ENCODE measurements around the gene TMEM187. TPM values are rescaled to one million over a fixed set of nuclear protein-coding genes. Genes with fewer than 3 reads are reported as not detected.

TMEM187 gene
- total and polyA plus RNA-seq, 8 donors: 3.9 to 13.5 (median 6.3) TPM

GRCh38 chrX:153981231-153981630 lies 8.7 kb downstream of the TMEM187 start:
- H3K27ac ChIP-seq: peak overlapping the region; percentile 33 to 80
- intact Hi-C loops (cut with DNase I): no loop called here
- H3K9me3 ChIP-seq: no peaks in the 10 kb centered on the region
- ATAC-seq: no peak
- TF ChIP-seq CTCF (IDR thresholded peaks at IDR 0.05): no peak
- H3K4me1 ChIP-seq: peaks cover 4 to 41% of the 10 kb centered on the region in 2 donors
- DNase-seq: no peak
- no peaks in the 10 kb centered on the region for H3K36me3 ChIP-seq
- H3K4me3 ChIP-seq: no peak overlapping the region
- H3K27me3 ChIP-seq: peaks cover 0 to 16% of the 10 kb centered on the region in 2 donors

- no peak for TF ChIP-seq CTCF (IDR thresholded peaks at IDR 0.05)
- Histone ChIP-seq H3K27ac (peak overlapping the region; percentile 33 to 80), H3K27me3 (peaks cover 0 to 16% of the 10 kb centered on the region in 2 donors), H3K4me3 (no peak overlapping the region), H3K9me3 (no peaks in the 10 kb centered on the region), H3K4me1 (peaks cover 4 to 41% of the 10 kb centered on the region in 2 donors), H3K36me3 (no peaks in the 10 kb centered on the region)
- DNase-seq: peak in 2 of 4 donors; percentile 73 to 86
- peak; percentile 43 for ATAC-seq
- intact Hi-C loops (cut with DNase I): no loop called here
Measured at GRCh38 chrX:153981771-153982533, 9.4 kb downstream of the TMEM187 start.

GRCh38 chrX:153983321-153983801 lies 10.8 kb downstream of the TMEM187 start:
- DNase-seq (no peak), ATAC-seq (no peak)
- intact Hi-C loops (cut with DNase I): no loop called here
- TF ChIP-seq CTCF (IDR thresholded peaks at IDR 0.05): no peak
- peaks cover 0 to 16% of the 10 kb centered on the region in 2 donors for H3K27me3 ChIP-seq
- peaks cover 4 to 41% of the 10 kb centered on the region in 2 donors for H3K4me1 ChIP-seq
- H3K27ac ChIP-seq: peak overlapping the region in 1 of 2 donors; percentile 80
- no peaks in the 10 kb centered on the region for H3K36me3 ChIP-seq
- no peak overlapping the region for H3K4me3 ChIP-seq
- H3K9me3 ChIP-seq: no peaks in the 10 kb centered on the region

- Histone ChIP-seq H3K36me3 (no peaks in the 10 kb centered on the region), H3K9me3 (no peaks in the 10 kb centered on the region), H3K27me3 (peaks cover 0 to 20% of the 10 kb centered on the region in 2 donors), H3K4me3 (no peak overlapping the region), H3K4me1 (peaks cover 4 to 41% of the 10 kb centered on the region in 2 donors), H3K27ac (peak overlapping the region; percentile 69 to 72)
- ATAC-seq (no peak), DNase-seq (no peak)
- no peak for TF ChIP-seq CTCF (IDR thresholded peaks at IDR 0.05)
- intact Hi-C loops (cut with DNase I): no loop called here
Measured at GRCh38 chrX:153984351-153985178, 12.0 kb downstream of the TMEM187 start.

- DNase-seq (no peak), ATAC-seq (no peak)
- Histone ChIP-seq H3K27ac (no peak overlapping the region), H3K36me3 (no peaks in the 10 kb centered on the region), H3K4me1 (peaks cover 4 to 25% of the 10 kb centered on the region in 2 donors), H3K9me3 (no peaks in the 10 kb centered on the region), H3K27me3 (peaks cover 0 to 15% of the 10 kb centered on the region in 2 donors), H3K4me3 (no peak overlapping the region)
- TF ChIP-seq CTCF (IDR thresholded peaks at IDR 0.05): no peak
- intact Hi-C loops (cut with DNase I): no loop called here
Measured at GRCh38 chrX:153988493-153988892, 15.9 kb downstream of the TMEM187 start.
